Stimulated activated CD8-positive, alpha-beta memory T cell treated with anti-CD3 and anti-CD28 coated beads, Interleukin-12 subunit alpha, Interleukin-12 subunit beta, amount 100 ng/mL, for 4 hours (primary cell): ENCODE measurements around the gene TMCC3.
"Not testable (repeated sequence)": the region's sequence is repeated elsewhere in the genome, so short reads cannot be mapped to it uniquely, and the experiment has no call there.

Source experiments
- DNase-seq: peaks from one replicate; pipeline ENCODE4 v3.0.0-alpha.2; 2020; ENCODE audit warnings: low read depth

TMCC3 gene

DNA sequence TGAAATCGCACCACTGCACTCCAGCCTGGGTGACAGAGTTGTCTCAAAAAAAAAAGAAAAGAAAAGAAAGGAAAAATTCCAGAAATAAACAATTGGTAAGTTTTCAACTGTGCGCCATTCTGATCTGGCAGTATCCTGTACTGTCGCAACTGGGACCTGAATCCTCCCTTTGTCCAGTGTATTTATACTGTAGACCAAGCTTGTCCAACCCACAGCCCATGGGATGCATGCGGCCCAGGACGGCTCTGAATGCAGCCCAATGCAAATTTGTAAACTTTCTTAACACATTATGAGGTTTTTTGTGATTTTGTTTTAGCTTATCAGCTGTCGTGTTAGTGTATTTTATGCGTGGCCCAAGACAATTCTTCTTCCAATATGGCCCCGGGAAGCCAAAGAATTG, 84.7 kb downstream of the TMCC3 start:
- no peak for DNase-seq

DNA sequence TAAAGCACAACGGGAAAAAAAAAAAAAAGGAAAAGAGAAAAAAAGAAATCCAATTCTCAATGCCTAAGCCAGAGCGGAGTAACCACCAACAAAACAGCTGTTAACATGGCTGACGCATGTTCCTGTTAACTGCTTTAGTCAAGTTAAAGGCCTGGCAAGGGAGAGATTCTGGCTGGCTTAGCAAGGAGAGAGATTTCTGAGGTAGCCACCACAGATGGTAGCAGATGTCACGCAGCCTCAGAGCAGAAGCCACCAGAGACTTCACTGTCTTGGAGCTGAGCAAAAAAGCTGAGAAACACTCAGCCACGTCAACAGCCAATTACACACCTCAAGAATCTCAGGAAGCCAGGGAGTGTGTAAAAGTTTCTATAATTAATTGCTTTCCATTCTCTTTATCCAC, 87.1 kb downstream of the TMCC3 start:
- no peak for DNase-seq

DNA sequence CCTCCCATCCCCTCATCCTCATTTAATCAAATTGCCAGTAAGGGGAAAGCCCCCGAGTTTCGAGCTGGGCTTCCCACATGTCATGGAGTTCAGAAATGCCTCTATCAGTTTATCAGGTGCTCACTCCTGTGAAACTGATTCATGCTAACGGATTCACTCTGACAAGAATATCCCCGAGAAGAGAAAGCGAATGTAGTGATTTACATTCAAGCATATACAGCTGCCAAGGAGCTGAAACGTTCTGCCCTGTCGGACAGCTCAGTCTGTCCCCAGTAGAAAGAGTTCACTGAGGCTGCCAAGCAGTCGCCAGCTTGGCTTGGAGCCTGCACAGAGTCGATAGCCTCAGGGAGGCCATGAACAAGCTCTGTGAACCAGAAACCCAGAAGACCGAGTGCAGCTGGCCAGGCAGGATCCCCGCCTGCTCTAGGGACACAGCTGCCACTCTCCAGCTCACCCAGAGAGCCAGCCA, 88.4 kb downstream of the TMCC3 start:
- DNase-seq = no peak

DNA sequence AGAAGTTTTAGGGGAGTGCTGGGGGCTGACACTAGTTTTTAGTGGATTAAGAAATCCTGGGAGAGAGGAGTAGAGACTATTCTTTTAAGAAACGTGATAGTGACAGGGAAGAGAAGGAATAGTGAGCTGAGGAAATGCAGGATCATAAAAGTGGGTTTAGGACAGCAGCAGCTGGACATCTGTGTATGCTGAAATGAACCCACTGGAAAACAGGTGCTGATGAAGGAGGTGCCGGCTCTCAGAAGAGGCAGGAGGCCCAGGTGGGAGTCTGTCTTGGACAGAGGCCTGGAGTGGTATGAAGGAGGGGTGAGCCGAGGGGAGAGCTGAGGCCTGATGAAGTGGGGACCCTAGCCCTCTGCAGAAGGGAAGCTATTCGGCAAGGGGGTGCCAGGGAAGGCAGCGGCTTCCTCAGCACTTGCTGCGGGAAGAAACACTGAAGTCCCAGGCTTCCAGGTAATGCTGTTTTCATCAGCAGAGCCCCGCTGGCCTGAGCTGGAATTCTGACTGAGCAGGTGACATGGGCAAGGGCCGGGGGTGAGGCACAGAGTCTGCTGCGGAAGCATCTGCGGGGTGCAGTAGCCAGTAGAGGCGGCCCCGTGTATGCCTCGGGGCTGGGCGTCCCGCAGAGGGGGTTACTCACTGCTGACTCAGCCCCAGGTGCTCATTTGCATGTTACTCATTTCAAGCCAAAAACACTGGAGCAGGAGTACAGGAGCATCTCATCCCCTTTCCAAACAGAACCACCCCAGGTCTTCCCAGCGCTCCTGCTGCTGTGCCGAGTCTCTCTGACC, 89.7 kb downstream of the TMCC3 start:
- DNase-seq = no peak

DNA sequence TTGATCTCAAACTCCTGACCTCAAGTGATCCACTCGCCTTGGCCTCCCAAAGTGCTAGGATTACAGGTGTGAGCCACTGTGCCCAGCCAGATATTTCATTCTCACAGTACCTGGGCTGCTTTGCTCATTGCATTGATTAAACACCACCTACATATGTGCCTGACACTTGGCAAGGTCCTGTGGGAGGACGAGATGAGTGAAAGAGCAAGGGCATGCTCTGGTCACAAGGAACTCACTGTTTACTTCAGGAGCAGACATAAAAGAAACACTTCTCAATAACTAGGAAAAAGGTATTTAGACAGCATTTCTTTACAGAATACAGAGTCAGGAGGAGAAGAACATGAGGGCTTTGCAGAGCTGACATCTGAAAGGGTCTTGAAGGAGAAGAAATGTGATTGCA, 91.7 kb downstream of the TMCC3 start:
- DNase-seq = no peak

DNA sequence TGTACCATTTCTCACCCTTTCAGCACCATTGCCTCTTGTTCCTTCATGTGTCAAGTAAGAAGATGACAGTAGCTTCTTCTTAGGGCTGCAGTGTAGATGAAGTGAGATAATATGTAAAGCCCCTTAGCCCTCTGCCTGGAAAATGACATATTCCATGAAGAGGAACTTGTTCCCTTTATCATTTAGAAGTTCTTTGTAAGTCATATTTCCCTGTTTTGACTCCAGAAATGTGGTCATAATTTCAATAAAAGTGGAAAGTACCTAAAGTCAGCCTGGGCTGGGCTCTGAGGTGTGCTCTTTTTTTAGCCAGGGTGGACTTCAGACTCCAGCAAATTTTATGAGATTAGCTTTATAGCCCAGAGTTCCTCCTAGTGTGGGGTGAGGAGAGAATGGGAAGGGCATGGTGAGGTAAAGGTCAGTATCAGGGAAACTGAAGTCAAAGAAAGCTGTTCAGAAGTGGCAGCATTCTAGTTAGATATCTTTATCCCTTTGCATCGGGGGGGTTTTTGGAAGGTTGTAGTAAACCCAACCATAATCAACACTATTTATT, 92.5 kb downstream of the TMCC3 start:
- DNase-seq = no peak

DNA sequence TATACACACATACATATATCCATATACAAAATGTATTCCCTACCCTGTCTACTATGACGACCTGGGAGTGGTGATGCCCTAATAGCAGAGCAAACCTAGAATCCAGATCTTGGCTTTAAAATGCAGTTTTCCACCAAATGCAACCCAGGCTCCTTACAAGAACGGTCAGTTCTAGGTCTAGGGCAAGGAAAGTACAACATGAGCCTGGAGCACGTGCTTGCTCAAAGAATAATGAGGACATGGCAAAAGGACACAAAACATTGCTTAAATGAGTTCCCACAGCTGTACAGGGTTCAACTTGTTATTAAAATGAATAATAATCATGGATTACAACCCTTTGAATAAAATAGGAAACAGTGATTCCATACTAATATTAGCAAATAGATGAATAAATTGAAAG, 94.7 kb downstream of the TMCC3 start:
- DNase-seq = no peak

DNA sequence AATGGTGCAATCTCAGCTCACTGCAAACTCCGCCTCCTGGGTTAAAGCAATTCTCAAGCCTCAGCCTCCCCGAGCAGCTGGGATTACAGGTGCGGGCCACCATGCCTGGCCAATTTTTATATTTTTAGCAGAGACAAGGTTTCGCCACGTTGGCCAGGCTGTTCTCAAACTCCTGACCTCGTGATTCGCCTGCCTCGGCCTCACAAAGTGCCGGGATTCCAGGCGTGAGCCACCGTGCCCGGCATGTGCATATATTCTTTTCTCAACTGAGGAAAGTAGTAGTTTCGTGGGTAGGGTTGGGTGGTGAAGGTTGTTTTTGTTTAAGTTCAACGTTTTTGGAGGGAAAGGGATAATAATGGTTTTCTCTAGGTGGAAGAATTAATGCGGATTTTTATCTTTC, 96.5 kb downstream of the TMCC3 start:
- no peak for DNase-seq

DNA sequence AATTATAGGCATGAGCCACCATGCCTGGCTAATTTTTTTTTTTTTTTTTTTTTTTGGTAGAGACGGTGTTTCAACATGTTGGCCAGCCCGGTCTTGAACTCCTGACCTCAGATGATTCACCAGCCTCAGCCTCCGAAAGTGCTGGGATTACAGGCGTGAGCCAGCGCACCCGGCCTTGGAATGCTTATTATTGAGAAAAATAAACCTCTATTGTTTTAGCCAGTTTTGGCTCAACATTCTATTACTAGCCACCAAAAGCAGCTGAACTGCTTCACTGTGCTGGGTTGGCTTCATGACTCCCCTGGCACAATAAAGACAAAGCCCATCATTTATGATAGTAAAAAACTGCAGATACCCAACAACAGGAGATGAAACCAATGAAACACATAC, 97.2 kb downstream of the TMCC3 start:
- DNase-seq = no peak

DNA sequence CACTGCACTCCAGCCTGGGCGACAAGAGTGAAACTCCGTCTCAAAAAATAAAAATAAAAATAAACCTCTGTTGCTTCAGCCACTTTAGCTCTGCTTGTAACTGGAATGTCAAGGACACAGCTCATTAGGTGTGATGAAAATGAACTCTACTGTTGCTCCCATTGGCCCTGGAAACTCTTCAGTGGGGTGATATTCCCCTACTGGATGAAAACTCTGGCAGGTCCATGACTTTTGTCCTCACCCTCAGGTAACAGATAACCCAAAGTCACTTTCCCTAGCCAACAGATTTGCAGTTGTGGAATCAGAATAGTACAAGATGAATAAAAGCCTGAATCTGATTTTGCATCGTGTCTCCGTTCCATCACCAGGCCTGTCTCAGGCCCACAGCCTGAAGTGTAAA, 98.5 kb downstream of the TMCC3 start:
- no peak for DNase-seq

DNA sequence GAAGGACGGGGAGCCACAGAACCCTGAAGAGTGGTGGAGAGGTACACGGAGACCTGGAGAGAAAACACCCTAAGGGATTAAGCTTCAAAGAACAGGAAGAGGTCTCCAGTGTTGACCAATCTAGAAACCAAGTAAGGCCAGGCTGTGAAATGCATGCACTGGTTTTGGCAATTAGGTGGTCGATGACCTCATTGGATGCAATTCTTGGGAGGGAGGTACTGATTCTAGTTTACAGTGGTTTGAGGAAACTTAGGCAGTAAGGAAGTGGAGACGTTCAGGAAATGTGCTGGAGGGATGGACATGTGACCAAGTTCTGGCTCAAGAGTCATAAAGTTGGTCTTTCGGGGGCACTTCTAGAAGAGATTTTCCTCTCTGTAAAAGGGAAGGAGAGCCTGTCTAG, 99.4 kb downstream of the TMCC3 start:
- DNase-seq = no peak

DNA sequence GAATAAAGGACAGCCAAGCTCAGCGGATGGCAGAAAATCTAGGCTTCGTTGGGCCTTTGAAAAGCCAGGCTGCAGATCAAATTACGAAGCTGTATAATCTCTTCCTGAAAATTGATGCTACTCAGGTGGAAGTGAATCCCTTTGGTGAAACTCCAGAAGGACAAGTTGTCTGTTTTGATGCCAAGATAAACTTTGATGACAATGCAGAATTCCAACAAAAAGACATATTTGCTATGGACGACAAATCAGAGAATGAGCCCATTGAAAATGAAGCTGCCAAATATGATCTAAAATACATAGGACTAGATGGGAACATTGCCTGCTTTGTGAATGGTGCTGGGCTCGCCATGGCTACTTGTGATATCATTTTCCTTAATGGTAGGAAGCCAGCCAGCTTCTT, 101.5 kb downstream of the TMCC3 start:
- not testable (repeated sequence) for DNase-seq

DNA sequence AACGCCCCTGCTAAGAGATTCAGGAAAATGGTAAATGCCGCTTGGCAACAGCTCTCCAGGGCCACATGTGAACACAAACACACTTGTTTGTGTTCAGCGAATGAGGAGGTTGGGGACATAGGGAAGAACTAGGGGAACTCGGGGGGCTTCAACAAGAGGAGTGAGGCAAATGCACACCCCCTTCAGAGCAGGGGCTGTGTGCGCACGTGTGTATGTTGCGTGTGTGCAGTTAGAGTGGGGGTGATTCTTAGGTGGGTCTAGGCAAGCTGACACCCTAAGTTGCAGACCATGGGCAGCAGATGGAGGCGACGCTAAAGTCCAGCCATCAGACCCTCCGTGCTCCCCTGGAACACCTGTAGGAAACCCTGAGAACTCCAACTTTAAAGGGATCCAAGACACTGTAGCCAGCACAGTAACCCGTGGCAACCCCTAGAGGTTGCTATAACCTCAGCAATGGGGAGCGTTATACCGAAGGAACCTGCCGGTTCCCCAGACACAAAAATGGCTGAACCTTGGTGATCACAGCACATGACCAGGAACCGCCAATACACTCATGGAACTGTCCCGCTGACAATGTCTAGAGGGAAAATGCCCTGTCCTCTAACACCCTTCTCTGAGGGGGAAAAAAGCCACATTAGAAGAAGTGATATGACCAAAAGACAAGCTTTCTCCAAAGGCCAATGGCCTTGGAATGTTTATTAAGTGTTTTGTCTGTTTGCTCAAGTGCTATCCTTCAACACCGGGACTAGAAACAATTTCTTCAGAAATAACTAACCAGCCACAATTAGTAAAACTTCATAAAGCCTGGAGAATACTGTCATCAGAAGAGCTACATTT, 104.2 kb downstream of the TMCC3 start:
- DNase-seq = no peak

DNA sequence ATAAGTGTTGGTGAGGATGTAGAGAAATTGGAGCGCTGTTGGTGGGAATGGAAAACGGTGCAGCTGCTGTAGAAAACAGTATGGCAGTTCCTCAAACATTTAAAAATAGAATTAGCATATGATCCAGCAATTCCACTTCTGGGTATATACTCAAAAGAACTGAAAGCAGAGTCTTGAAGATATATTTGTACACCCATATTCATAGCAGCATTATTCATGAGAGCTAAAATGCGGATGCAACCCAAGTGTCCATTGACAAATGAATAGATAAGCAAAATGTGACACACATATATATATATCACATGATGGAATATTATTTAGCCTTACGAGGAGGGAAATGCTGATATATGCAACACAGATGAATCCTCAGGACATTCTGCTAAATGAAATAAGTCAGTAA, 106.0 kb downstream of the TMCC3 start:
- DNase-seq = no peak

DNA sequence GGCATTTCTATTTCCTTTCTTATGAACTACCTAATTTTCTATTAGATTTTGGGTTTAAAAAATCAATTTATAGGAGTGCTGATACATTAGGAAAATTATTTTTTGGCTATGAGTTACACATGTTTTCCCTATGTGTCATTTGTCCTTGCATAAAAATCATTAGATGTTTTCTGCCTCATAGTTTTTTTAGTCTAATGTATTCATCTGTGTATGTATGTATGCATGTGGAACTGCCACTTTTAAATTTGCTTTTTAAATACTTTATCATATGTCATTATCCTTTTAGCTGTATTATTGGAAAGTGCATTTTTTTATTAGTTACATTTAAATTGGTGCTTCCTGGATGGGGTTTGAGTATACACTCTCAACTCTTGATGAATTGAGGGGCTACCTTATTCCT, 112.0 kb downstream of the TMCC3 start:
- no peak for DNase-seq

DNA sequence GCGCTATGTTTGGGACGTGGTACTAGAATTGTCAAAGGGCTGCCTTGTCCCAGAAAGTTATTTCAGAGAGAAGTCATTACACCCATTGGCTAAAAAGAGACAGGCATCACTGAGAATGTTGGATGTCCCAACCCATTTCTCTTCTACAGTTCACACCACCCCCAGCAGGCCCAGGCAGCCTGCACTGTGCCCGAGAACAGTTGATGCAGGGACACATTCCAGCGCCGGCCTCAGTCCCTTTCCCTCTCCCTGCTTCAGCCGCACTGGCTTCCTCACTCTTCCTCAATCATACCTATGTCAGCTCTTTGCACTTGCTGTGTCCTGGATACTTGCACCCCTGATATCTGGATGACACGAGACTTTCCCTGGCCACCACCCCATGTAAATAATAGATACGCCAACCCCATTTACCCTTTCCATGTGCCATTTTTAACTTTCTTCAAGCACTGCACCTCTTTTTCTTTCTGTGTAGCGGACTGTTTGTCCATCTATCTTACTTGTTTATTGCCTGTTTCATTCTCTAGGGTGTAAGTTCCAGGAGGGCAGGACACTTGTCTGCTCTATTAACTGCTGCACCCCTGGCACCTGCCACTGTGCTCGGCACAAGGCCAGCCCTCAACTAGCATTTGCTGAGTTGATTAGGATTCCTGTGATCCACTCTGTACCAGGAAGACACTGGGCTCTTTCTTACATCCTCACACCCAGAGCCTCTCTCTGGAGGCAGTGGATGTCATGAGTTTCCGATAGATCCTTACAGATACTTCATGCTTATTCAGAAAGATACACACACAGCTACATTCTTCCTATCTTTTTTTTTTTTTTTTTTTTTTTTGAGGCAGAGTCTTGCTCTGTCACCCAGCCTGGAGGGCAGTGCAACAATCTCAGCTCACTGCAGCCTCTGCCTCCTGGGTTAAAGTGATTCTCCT, 114.1 kb downstream of the TMCC3 start:
- no peak for DNase-seq

DNA sequence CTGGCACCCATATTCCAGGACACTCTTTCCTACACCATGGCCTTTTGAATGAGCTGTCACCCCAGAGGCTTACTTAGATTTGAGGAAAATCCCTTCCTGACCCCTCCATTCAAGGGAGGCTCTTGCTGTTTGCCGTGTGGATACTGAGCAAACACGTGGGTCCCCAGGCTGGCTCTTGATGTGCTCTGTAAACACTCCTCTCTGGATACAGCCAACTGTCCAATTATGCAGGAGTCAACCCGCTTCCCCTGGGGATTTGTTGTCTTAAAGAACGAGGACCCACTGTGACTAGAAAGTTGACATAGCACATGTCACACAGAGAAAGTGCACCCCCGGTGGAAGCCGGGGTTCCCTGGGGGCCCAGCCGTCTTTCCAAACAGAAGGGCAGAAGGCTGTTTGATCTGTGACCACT, 114.8 kb downstream of the TMCC3 start:
- DNase-seq = no peak

DNA sequence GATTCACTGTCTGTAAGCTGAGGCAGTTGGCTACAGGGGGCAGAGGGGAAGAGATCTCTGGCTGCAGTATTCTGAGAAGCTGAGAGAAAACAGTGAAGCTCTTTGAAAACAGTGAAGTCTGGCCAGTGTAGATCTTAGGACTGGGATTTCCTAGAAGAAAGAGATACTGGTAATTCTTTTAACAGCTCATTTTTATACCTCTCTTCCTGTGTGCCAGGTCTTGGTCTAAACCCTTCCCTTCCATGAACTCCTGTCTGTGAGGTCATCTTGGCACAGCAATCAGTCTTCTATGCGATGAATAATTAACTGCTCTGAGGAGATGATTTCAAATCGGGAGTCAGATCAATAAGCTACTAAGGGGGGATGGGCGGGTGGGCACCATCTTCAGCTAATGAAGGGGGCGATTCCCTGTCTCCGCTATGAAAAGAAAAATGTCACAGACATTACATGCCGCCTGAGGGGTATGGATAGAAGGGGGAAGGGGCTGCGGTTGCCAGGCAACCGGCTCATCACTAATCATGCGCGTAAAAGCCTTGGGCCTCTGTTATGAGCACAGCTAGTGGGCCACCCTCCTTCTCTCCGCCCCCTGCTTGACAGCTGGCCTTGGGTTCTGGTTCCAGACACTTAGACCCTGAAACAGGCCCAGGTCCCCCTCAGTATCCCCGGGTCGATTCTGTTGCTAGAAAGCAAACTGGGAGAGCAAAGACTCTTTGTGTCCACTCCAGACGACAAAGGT, 115.4 kb downstream of the TMCC3 start:
- no peak for DNase-seq

DNA sequence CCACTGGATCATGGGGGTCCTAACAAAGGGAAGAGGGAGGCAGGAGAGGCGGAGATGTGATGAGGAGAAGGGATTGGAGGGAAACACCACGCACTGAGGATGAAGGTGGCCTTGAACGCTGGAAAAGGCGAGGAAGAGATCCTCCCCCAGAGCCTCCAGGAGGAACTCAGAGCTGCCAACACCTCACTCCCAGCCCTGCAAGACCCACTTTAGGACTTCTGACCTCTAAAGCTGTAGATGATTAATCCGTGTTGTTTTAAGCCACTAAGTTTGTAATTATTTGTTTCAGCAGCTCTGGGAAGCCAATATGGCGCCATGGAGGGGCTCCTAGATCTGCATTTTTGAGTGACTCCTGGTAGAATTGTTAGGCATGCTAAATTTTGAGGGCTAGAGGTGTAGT, 116.1 kb downstream of the TMCC3 start:
- no peak for DNase-seq

DNA sequence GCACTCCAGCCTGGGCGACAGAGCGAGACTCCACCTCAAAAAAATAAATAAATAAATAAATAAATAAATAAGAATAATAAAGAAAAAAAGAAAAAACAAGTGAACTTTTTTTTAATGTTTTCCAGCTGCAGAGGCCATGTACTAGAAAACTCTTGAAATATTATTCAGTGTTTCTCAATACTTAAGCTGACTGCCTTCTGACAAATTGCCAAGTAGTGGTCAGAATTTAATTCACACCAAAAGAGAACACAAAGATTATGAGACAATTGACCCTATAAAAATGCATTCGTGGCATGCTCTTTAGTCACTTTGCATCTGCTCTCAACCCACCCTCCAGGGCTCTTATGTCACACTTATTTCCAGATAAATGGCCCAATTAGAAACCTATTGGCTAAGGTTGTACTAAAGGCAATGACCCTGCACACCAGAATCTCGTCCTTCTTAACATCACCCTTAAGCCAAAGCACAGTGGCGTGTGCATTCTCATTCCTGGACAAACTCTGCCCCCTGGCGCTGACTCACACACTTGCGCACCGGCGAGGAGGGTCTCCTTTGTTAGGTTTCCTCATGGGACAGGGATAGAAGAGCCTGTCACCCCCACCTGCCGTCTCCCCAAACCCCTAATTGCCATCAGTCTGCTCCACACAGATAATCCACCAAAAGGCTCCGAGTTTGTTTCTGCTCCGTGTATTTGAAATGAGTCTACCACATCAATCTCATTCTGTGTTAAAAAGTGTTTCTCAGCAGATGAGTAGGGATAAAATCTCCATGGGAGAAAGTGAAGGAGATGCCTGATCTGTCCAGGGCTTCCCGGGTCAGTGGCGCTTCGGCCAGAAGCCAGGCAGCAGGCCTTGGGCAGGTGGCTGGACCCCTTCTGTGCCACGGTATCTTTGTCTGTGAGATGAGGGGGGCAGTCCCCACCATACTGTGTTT, 117.6 kb downstream of the TMCC3 start:
- DNase-seq = peak; percentile 38
